PC-3 (cell line): ENCODE measurements around the gene DNPH1.

Experiments used
- CTCF ChIP-seq: fragments of 300-600 bp; sonication (generic); conservative IDR thresholded peaks from 2 replicates; pipeline ENCODE4 v1.5.1; 2017; ENCODE audit warnings: antibody characterized with exemption, low read depth, mild to moderate bottlenecking, low read length
- EZH2 ChIP-seq: fragments of 300-600 bp; sonication (generic); IDR thresholded peaks from one replicate; pipeline ENCODE4 v1.6.1; 2017; ENCODE audit warnings: antibody characterized with exemption, mild to moderate bottlenecking, low read length; ENCODE audit not compliant: unreplicated experiment

GRCh38 chr6:43180058-43180457, 49.2 kb downstream of the DNPH1 start:
- no peak for TF ChIP-seq CTCF
- TF ChIP-seq EZH2: no peak
